NCI-H345 (cell line): ENCODE results near the gene KCND1.
A peak's percentile ranks its signal among the peaks of the same experiment; 100 is the strongest.
"Not testable (repeated sequence)": the region's sequence is repeated elsewhere in the genome, so short reads cannot be mapped to it uniquely, and the experiment has no call there.

Experiments used
- DNase-seq: peaks from one replicate; lab custom pipeline; 2025; lab: John Stamatoyannopoulos, UW

The KCND1 gene

GRCh38 chrX:48971249-48972219 is at the start of gene KCND1:
Gene KCND1, minus strand, starts transcription at chrX:48971844. Its CDS starts 1,573 bp downstream, at chrX:48970271.
- DNase-seq, result peak; percentile 48

- DNase-seq, result no peak
Observed at GRCh38 chrX:49019599-49020249, 48.1 kb upstream of the KCND1 start.

DNA sequence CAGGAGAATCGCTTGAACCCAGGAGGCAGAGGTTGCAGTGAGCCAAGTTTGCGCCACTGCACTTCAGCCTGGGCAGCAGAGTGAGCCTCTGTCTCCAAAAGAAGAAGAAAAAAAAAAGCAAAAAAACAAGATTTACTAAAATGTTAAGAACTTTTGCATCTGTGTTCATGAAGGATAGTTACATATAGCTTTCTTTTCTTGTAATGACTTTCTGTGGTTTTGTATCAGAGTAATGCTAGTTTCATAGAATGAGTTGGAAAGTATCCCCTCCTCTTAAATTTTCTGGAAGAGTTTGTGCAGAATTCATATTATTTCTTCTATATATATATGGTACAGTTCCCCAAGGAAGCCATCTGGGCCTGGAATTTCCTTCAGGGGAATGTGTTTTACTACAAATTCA is 47.4 kb upstream of the KCND1 start:
- DNase-seq, result no peak

DNA sequence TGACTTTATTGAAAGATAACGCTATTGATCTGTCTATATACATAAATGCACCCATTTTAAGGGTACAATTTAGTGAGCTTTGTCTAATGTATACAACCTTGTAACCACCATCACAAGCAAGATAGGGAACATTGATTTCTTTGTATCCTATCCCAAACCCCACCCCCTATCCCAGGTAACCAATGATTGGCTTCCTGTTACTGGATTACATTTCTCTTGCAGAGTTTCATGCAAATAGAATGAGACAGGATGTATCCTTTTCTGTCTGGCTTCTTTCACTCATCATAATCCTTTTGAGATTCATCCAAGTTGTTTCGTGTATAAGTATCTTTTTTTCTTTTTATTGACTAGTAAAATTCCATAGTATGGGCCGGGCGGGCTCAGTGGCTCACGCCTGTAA is 32.1 kb upstream of the KCND1 start:
- DNase-seq, result no peak

DNA sequence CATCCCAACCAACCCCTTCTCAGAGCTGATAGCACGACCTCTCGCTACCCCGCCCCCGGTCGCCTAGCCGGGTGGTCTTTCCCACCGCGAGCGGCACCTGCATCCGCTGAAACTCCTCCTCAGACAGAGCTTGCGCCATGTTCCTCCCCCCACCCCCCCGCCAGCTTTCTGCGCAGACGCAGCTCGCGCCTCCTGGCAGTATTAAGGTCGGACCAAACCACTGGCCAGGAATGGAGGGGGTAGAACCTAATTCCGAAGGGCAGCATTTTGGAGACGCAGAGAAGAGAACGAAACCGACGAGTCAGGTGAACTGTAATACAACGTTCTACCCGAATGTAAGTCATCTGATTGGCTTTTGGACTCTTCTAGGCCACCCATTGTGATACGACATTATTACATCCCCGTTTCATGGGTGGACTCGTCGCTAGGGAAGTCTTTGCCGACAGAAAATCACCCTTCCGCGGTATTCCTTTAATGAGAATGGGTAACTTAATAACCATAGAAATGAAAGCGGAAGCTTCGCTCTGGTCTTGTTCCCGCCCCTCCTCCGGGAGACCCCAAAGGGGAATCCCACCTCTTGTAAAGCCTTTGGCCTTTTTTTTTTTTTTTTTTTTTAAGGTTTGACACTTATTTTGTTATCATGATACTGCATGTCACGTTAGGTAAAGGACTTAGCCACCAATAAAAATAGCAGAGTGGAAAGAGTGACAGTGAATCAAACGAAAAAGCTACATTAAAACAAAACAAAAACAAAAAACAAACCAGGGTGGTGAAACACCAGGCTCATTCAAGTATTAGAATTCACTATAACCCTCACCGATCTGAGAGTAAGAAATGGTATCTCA is 30.7 kb upstream of the KCND1 start, which contains the start of gene GRIPAP1:
GRIPAP1 (minus strand) TSS at position 174 of the 845 bp plus-strand sequence; CDS start at position 139, 35 bp downstream.
- peak; percentile 90 for DNase-seq

- DNase-seq, result peak; percentile 25
Observed at GRCh38 chrX:49001521-49002090, 30.0 kb upstream of the KCND1 start.

DNA sequence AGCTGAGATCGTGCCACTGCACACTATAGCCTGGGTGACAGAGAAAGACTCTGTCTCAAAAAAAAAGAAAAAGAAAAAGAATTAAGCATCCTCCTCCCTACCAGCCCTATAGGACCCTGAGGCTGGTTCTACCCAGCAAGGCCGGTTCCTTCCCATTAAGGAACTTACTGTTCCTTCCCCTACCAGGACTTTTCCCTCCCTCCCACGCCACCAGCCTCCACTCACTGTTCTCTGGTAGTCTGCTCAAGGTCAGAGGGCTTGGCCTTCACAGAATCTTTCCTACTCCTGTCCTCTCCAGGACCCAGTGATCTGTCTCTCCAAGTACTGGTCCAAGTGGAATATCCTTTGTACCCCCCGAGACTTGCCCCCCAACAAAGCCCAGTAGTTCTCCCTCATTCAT is 29.0 kb upstream of the KCND1 start:
- no peak for DNase-seq

- DNase-seq, result no peak
Observed at GRCh38 chrX:48999030-48999429, 27.4 kb upstream of the KCND1 start.

GRCh38 chrX:48998391-48998790 is 26.7 kb upstream of the KCND1 start:
- no peak for DNase-seq

- no peak for DNase-seq
Observed at GRCh38 chrX:48997865-48998264, 26.2 kb upstream of the KCND1 start.

- DNase-seq, result no peak
Observed at GRCh38 chrX:48997455-48997854, 25.8 kb upstream of the KCND1 start.

DNA sequence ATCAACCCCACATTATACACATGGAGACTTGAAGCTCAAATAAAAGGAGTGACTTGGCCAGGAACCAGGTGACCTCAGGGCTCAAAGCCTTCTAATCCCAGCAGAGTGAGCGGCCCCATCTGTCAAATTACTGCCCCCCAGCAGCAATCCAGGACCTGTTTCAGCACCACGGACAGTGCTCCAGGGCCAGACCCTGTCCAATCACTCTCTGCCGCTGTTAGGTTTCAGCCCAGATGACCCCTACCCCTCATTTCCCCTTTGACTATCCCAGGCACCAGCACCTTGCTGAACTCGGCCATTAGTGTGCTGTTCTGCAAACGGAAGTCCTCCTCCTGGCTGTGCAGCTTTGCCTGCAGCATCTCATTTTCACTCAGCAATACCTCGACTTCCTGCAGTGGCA is 25.3 kb upstream of the KCND1 start:
- DNase-seq, result no peak

GRCh38 chrX:48992341-48992740 is 20.7 kb upstream of the KCND1 start:
- no peak for DNase-seq

DNA sequence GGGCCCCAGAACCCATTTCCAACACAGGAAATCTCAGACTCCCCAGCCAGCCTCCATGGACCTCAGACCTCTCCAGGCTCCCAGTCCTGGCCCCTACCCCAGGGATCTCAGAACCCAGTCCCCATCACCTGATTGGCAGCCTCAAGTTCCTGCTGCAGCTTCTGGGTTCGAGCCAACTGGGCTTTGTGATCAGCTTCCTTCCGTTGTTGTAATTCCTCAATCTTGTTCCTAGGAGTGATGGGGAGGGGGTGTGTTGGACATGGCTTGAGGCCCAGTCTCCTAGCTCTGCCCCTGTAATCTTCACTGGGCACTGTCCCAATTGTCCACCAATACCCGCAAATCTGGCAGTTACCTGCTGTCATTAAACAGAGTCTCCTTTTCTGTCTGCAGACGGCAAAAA is 17.8 kb upstream of the KCND1 start:
- no peak for DNase-seq

DNA sequence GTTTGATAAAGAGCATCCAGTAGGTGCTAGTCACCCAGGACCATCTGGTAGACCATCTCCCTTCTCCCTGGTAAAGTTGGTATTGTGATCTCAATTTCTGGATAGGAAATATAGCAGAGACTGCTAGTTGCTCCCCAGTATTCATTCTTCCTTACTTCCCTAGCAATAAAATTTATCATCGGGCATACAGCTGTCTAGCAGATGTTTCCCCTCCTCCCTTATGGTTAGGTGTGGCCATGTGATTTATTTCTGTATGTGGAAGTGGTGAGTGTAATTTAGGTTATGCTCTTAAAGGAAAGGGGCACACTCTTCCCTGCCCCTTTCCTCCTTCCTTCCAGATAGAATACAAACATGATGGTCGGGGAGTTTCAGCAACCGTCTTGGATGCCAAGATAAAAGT is 12.3 kb upstream of the KCND1 start:
- no peak for DNase-seq

- DNase-seq, result no peak
Observed at GRCh38 chrX:48983081-48983480, 11.4 kb upstream of the KCND1 start.

GRCh38 chrX:48981178-48981577 is 9.5 kb upstream of the KCND1 start:
- DNase-seq, result no peak

GRCh38 chrX:48980341-48980740 is 8.7 kb upstream of the KCND1 start:
- DNase-seq, result not testable (repeated sequence)

- DNase-seq, result no peak
Observed at GRCh38 chrX:48978226-48978625, 6.6 kb upstream of the KCND1 start.

- DNase-seq, result no peak
Observed at GRCh38 chrX:48976086-48976485, 4.4 kb upstream of the KCND1 start.

DNA sequence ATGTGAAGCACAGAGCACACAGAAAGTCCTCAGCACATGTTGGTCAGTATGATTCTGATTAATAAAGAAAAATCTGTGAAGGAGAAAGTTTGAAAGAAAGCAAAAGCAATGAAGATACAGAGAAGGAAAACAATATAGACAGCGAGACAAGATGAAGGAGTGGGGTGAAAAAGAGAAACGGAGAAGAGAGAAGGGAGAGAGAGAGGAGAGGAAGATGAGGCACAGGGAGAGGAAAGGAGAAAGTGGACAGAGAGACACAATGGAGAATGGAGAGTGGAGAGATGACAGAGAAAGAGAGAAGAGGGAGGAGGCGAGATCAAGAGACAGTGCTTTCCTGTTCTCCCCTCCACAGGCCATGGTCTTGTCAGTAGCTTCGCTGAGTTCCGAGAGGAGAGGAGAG is 3.9 kb upstream of the KCND1 start:
- DNase-seq, result no peak

DNA sequence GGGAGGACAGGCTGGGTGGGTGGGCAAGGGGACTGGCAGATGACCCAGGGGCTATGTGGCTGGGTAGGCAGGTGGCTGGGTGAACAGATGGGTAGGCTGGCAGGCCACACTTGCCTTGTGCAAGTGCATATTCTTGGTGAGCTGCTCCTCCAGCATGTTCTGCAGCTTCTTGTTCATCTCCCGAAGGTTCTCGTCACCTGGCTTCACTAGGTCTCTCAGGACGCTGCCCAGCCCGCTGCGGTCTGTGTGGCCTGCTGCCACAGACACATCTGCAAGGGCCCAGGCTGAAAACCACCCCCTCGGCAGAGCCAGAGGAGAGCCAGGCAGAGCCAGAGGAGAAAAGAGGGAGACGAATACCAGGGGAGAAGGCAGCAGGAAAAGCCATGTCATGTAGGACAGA is 3.4 kb upstream of the KCND1 start:
- DNase-seq, result no peak
